Osteoblast (primary cell): ENCODE measurements around the gene EMP2. TPM values are rescaled to one million over a fixed set of nuclear protein-coding genes. Genes with fewer than 3 reads are reported as not detected.

Experiments
- DNase-seq: peaks from one replicate; pipeline ENCODE4 v3.0.0; 2011; ENCODE audit warnings: low spot score, mixed read lengths; ENCODE audit not compliant: insufficient read length; ENCODE audit errors: missing footprints
- H2AFZ ChIP-seq: 2 replicates; pipeline ENCODE4 v1.6.0; 2011; ENCODE audit warnings: mild to moderate bottlenecking, low read length
- H3K27ac ChIP-seq: 2 replicates; pipeline ENCODE4 v1.5.1; 2011; ENCODE audit warnings: mild to moderate bottlenecking, low read depth, low read length, moderate library complexity
- H3K27me3 ChIP-seq: 2 replicates; pipeline ENCODE4 v1.6.0; 2012; ENCODE audit warnings: mild to moderate bottlenecking, control low read depth, inconsistent platforms, low read length, moderate library complexity; ENCODE audit not compliant: insufficient read depth
- H3K36me3 ChIP-seq: 2 replicates; pipeline ENCODE4 v1.5.1; 2011; ENCODE audit warnings: mild to moderate bottlenecking, low read length, control low read depth, moderate library complexity; ENCODE audit not compliant: insufficient read depth
- H3K4me1 ChIP-seq: 2 replicates; pipeline ENCODE4 v1.5.1; 2011; ENCODE audit warnings: mild to moderate bottlenecking, low read length, control low read depth, moderate library complexity; ENCODE audit not compliant: insufficient read depth
- H3K4me2 ChIP-seq: 2 replicates; pipeline ENCODE4 v1.6.0; 2011; ENCODE audit warnings: mild to moderate bottlenecking, low read length; ENCODE audit not compliant: insufficient read depth
- H3K4me3 ChIP-seq: fragments of 200-600 bp; sonication (generic); 3 replicates; pipeline ENCODE4 v1.5.1; 2012; ENCODE audit warnings: mild to moderate bottlenecking, low read length, inconsistent platforms; ENCODE audit not compliant: insufficient read depth
- H3K79me2 ChIP-seq: 2 replicates; pipeline ENCODE4 v1.6.0; 2012; ENCODE audit warnings: mild to moderate bottlenecking, low read length, control low read depth, inconsistent platforms; ENCODE audit not compliant: insufficient read depth
- H3K9me3 ChIP-seq: 2 replicates; pipeline ENCODE4 v1.5.1; 2011; ENCODE audit warnings: low read depth, low read length, control low read depth
- H4K20me1 ChIP-seq: 2 replicates; pipeline ENCODE4 v1.6.0; 2012; ENCODE audit warnings: mild to moderate bottlenecking, low read length, control low read depth; ENCODE audit not compliant: insufficient read depth
- CTCF ChIP-seq: IDR thresholded peaks from 2 replicates; pipeline ENCODE4 v1.5.1; 2011; ENCODE audit warnings: mild to moderate bottlenecking, low read depth, low read length, moderate library complexity; ENCODE audit errors: extremely low read depth
- total RNA-seq: library from RNA; depleted of rRNA; stranded (reverse); fragments of >200 nt; gene quantifications from 2 replicates; pipeline ENCODE4 v1.2.3, GENCODE V29; 2012

Gene EMP2
- total RNA-seq, 1 donor = 31.8 TPM

DNA sequence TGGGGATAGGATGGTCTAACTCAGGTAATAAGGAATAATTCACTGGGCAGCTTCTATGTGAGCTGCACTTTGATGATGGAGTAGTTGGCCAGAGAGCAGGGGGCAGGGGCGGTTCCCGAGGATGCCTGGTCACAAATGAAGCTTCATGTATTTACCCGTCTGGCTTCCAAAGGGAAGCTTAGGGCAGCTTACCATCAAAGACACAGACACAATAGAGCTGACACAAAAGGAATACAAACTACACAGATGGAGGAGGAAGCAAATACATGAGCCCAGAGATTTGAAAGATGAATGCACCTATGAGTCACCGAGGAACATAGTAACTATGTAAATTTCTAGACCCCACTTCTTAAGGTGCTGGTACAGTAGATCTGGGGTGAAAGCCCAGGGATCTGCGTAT, 8.7 kb upstream of the EMP2 start:
- Histone ChIP-seq H3K79me2 (no peaks in the 10 kb centered on the region), H3K36me3 (no peaks in the 10 kb centered on the region), H3K4me1 (peaks cover 15% of the 10 kb centered on the region), H3K4me3 (no peak overlapping the region), H3K27ac (no peak overlapping the region), H3K4me2 (no peak overlapping the region), H4K20me1 (no peaks in the 10 kb centered on the region), H3K9me3 (no peaks in the 10 kb centered on the region), H3K27me3 (no peaks in the 10 kb centered on the region), H2AFZ (no peak overlapping the region)
- DNase-seq = no peak
- no peak for TF ChIP-seq CTCF

DNA sequence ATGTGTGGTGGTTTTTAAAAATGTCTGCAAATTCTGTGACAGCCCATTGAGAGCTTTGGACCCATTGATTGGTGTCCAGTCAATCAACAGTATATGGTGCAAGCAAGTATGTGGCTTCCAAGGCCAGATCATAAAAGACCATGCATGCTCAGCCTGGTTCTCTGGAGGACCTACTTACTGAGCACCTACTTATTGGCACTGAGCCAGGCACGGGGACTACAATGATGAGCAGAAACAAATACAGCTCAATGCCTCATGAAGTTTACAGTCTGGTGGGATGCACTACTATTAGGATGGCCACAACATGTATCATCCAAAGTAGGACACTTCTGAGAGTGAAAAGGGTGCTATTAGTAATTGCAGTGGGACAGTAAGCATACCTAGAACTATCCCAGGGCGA, 7.2 kb upstream of the EMP2 start:
- Histone ChIP-seq H3K79me2 (no peaks in the 10 kb centered on the region), H3K4me1 (peaks cover 17% of the 10 kb centered on the region), H2AFZ (no peak overlapping the region), H3K27me3 (no peaks in the 10 kb centered on the region), H4K20me1 (no peaks in the 10 kb centered on the region), H3K27ac (no peak overlapping the region), H3K4me3 (no peak overlapping the region), H3K4me2 (no peak overlapping the region), H3K36me3 (no peaks in the 10 kb centered on the region), H3K9me3 (no peaks in the 10 kb centered on the region)
- no peak for TF ChIP-seq CTCF
- no peak for DNase-seq

GRCh38 chr16:10584981-10585438, 4.6 kb upstream of the EMP2 start:
- H3K4me2 ChIP-seq = peak overlapping the region; percentile 78
- H3K27ac ChIP-seq = peak overlapping the region; percentile 75
- peak overlapping the region; percentile 50 for H3K4me3 ChIP-seq
- no peaks in the 10 kb centered on the region for H3K9me3 ChIP-seq
- peak overlapping the region; percentile 77 for H2AFZ ChIP-seq
- H4K20me1 ChIP-seq = no peaks in the 10 kb centered on the region
- no peak for TF ChIP-seq CTCF
- no peaks in the 10 kb centered on the region for H3K36me3 ChIP-seq
- peaks cover 24% of the 10 kb centered on the region for H3K4me1 ChIP-seq
- peak; percentile 84 for DNase-seq
- H3K27me3 ChIP-seq = no peaks in the 10 kb centered on the region
- H3K79me2 ChIP-seq = peaks cover under 1% of the 10 kb centered on the region

- no peak for TF ChIP-seq CTCF
- no peak overlapping the region for H3K4me3 ChIP-seq
- DNase-seq = no peak
- no peak overlapping the region for H3K27ac ChIP-seq
- H3K79me2 ChIP-seq = peaks cover 16% of the 10 kb centered on the region
- H3K4me2 ChIP-seq = no peak overlapping the region
- no peaks in the 10 kb centered on the region for H3K9me3 ChIP-seq
- no peaks in the 10 kb centered on the region for H3K27me3 ChIP-seq
- no peaks in the 10 kb centered on the region for H3K36me3 ChIP-seq
- H4K20me1 ChIP-seq = no peaks in the 10 kb centered on the region
- peaks cover 39% of the 10 kb centered on the region for H3K4me1 ChIP-seq
- no peak overlapping the region for H2AFZ ChIP-seq
These were observed 2.9 kb upstream of the EMP2 start for GRCh38 chr16:10583269-10583668.
